Heart left ventricle (tissue), 13 donors: ENCODE measurements around the gene ZCRB1.

ENCODE experiments used
- POLR2A ChIP-seq, 2 donors: fragments of 450-650 bp; IDR thresholded peaks; one replicate each; pipeline ENCODE4 v1.6.1; 2017; ENCODE audit warnings: antibody characterized with exemption in 2 of 2, mild to moderate bottlenecking in 2 of 2, moderate library complexity in 2 of 2
- TF ChIP-seq, protein P1 (sequence below), 12 donors: fragments of 200-600 bp; sonication (generic) in 4 of 12; IDR thresholded peaks; one replicate each; pipeline versions ENCODE4 v1.5.0 to v1.8.0; 2018 to 2022; ENCODE audit warnings: antibody characterized with exemption in 12 of 12, mild to moderate bottlenecking in 5 of 12
- donor health status: ischemic (EF 13 %, LVEDD 7.1; RV severe dilation, severe dysfunction).
- donor health status: DM: no; HTN: yes; CAD: no.
- donor health status: DM: no; HTN: no; CAD: no.
- donor health status: ischemic (EF 25% LVEDD 6.9; RV normal size, moderate dysfunction).
- donor health status: ischemic (EF 25% LVEDD 5.7; RV mildly dilated, moderate dysfunction).
- donor health status: ischemic (EF 35%, LVEDD 5.7; RV mildly dilated, moderate dysfunction).
- donor health status: nonischemic (EF 11% LVEDD 7.7; RV severe dilation, severe dysfunction).
- donor health status: DM: yes; HTN: yes; CAD: no.
- donor health status: PGD.
- donor health status: ischemic (EF 29% LVEDD 5.4; RV normal size, mild dysfunction).
- donor health status: nonischemic (EF 23%, LVEDD 6.1; RV moderate dilation, normal function).

DNA sequence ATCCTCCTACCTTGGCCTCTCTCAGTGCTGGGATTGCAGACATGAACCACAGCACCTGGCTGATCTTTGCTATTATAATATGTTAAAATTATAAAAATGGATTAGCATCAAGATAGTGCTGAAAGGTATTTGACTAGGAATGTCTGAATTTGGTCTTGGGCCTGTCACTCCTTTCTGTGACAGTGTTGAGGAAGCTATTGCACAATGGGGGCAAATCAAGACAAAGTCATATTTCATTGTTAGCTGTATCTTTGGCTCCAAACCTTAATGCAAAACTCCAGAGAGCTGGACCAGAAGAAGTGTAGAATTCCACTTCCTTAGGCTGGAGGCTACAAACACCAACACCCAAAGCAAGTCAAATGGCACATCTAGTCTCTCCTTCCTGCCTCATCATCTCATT is 42.2 kb downstream of the ZCRB1 start:
- TF ChIP-seq POLR2A (IDR thresholded peaks at IDR 0.05), result no peak
- TF ChIP-seq, protein P1, sequence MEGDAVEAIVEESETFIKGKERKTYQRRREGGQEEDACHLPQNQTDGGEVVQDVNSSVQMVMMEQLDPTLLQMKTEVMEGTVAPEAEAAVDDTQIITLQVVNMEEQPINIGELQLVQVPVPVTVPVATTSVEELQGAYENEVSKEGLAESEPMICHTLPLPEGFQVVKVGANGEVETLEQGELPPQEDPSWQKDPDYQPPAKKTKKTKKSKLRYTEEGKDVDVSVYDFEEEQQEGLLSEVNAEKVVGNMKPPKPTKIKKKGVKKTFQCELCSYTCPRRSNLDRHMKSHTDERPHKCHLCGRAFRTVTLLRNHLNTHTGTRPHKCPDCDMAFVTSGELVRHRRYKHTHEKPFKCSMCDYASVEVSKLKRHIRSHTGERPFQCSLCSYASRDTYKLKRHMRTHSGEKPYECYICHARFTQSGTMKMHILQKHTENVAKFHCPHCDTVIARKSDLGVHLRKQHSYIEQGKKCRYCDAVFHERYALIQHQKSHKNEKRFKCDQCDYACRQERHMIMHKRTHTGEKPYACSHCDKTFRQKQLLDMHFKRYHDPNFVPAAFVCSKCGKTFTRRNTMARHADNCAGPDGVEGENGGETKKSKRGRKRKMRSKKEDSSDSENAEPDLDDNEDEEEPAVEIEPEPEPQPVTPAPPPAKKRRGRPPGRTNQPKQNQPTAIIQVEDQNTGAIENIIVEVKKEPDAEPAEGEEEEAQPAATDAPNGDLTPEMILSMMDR (IDR thresholded peaks at IDR 0.05), result no peak
